Neural progenitor cell (in vitro differentiated cells): ENCODE data around the gene OR52E1. TPM values are rescaled to one million over a fixed set of nuclear protein-coding genes. Genes with fewer than 3 reads are reported as not detected.

Experiments
- DNase-seq: peaks from one replicate; pipeline ENCODE4 v3.0.0-alpha.2; 2016; ENCODE audit warnings: low spot score
- H2AFZ ChIP-seq: fragments of 200-600 bp; sonication (generic); replicated peaks from 2 replicates; pipeline ENCODE4 v1.6.1; 2016; ENCODE audit warnings: antibody characterized with exemption
- H3F3A ChIP-seq: fragments of 200-600 bp; sonication (generic); 2 replicates; pipeline ENCODE4 v1.6.1; 2016; ENCODE audit warnings: antibody characterized with exemption, low read depth
- H3K27ac ChIP-seq: fragments of 200-600 bp; sonication (generic); 2 replicates; pipeline ENCODE4 v1.5.1; 2016; ENCODE audit warnings: mild to moderate bottlenecking
- H3K27me3 ChIP-seq: fragments of 200-600 bp; sonication (generic); 2 replicates; pipeline ENCODE4 v1.6.1; 2016; ENCODE audit warnings: mild to moderate bottlenecking, moderate library complexity
- H3K36me3 ChIP-seq: fragments of 200-600 bp; sonication (generic); 2 replicates; pipeline ENCODE4 v1.5.1; 2016
- H3K4me1 ChIP-seq: fragments of 200-600 bp; sonication (generic); 2 replicates; pipeline ENCODE4 v1.6.1; 2016; ENCODE audit warnings: mixed run types
- H3K4me2 ChIP-seq: fragments of 200-600 bp; sonication (generic); 2 replicates; pipeline ENCODE4 v1.6.1; 2016
- H3K4me3 ChIP-seq: fragments of 200-600 bp; sonication (generic); 2 replicates; pipeline ENCODE4 v1.5.1; 2016
- H3K79me2 ChIP-seq: fragments of 200-600 bp; sonication (generic); 2 replicates; pipeline ENCODE4 v1.6.1; 2016; ENCODE audit warnings: low read depth
- H3K9ac ChIP-seq: fragments of 200-600 bp; sonication (generic); 2 replicates; pipeline ENCODE4 v1.6.1; 2016
- H3K9me3 ChIP-seq: fragments of 200-600 bp; sonication (generic); 2 replicates; pipeline ENCODE4 v1.5.1; 2016; ENCODE audit warnings: low read depth
- H4K20me1 ChIP-seq: fragments of 200-600 bp; sonication (generic); 2 replicates; pipeline ENCODE4 v1.6.1; 2016; ENCODE audit warnings: low read depth
- H3K27ac Mint-ChIP-seq: 3 replicates; pipeline ENCODE4 v1.8.0; 2021; ENCODE audit warnings: mixed read lengths
- H3K27me3 Mint-ChIP-seq: 2 replicates; pipeline ENCODE4 v1.8.0; 2022; ENCODE audit warnings: low read depth, mild to moderate bottlenecking, inconsistent platforms, moderate library complexity, mixed read lengths; ENCODE audit not compliant: insufficient read depth
- H3K36me3 Mint-ChIP-seq: 3 replicates; pipeline ENCODE4 v1.8.0; 2021; ENCODE audit warnings: mixed read lengths
- H3K4me1 Mint-ChIP-seq: 3 replicates; pipeline ENCODE4 v1.8.0; 2021; ENCODE audit warnings: mixed read lengths
- H3K4me3 Mint-ChIP-seq: 3 replicates; pipeline ENCODE4 v1.8.0; 2021; ENCODE audit warnings: mild to moderate bottlenecking, moderate library complexity, mixed read lengths
- H3K9me3 Mint-ChIP-seq: 3 replicates; pipeline ENCODE4 v1.8.0; 2020; ENCODE audit warnings: mixed read lengths
- CTCF ChIP-seq: fragments of 200-600 bp; sonication (generic); IDR thresholded peaks from 2 replicates; pipeline ENCODE4 v1.5.1; 2017; ENCODE audit warnings: antibody characterized with exemption, mild to moderate bottlenecking
- EZH2 ChIP-seq: fragments of 200-600 bp; sonication (generic); IDR thresholded peaks from 2 replicates; pipeline ENCODE4 v1.6.1; 2017; ENCODE audit warnings: antibody characterized with exemption, mild to moderate bottlenecking, moderate library complexity
- EZH2phosphoT487 ChIP-seq: fragments of 200-600 bp; sonication (generic); IDR thresholded peaks from 2 replicates; pipeline ENCODE4 v1.6.1; 2017; ENCODE audit warnings: antibody characterized with exemption
- total RNA-seq: library from RNA; depleted of rRNA; stranded (reverse); fragments of >200 nt; gene quantifications from 2 replicates; pipeline ENCODE4 v1.2.3, GENCODE V29; 2015; ENCODE audit warnings: low replicate concordance

The OR52E1 gene
- total RNA-seq, 1 donor from 2014 or later, result not detected

GRCh38 chr11:5065027-5065426 is 4.3 kb upstream of the OR52E1 start:
- no peaks in the 10 kb centered on the region for H3K27me3 Mint-ChIP-seq
- no peak overlapping the region for H3K4me3 Mint-ChIP-seq
- no peak overlapping the region for H2AFZ ChIP-seq
- no peak overlapping the region for H3K9ac ChIP-seq
- H3K27ac ChIP-seq, result no peak overlapping the region
- no peaks in the 10 kb centered on the region for H3K27me3 ChIP-seq
- no peak overlapping the region for H3K4me2 ChIP-seq
- no peak for DNase-seq
- H3K27ac Mint-ChIP-seq, result no peak overlapping the region
- no peaks in the 10 kb centered on the region for H3K9me3 ChIP-seq
- H3K36me3 ChIP-seq, result no peaks in the 10 kb centered on the region
- no peaks in the 10 kb centered on the region for H3K36me3 Mint-ChIP-seq
- H3K4me1 Mint-ChIP-seq, result no peaks in the 10 kb centered on the region
- TF ChIP-seq CTCF (no peak), EZH2phosphoT487 (no peak), EZH2 (no peak)
- H3K79me2 ChIP-seq, result no peaks in the 10 kb centered on the region
- no peaks in the 10 kb centered on the region for H3K4me1 ChIP-seq
- no peak overlapping the region for H3K4me3 ChIP-seq
- no peaks in the 10 kb centered on the region for H3F3A ChIP-seq
- no peaks in the 10 kb centered on the region for H3K9me3 Mint-ChIP-seq
- H4K20me1 ChIP-seq, result no peaks in the 10 kb centered on the region

- DNase-seq, result no peak
- H3K27me3 Mint-ChIP-seq, result no peaks in the 10 kb centered on the region
Measured at GRCh38 chr11:5071799-5072198, 2.4 kb downstream of the OR52E1 start.

GRCh38 chr11:5081405-5081804 is 12.0 kb downstream of the OR52E1 start:
- H3K27me3 Mint-ChIP-seq, result no peaks in the 10 kb centered on the region
- H3K27ac Mint-ChIP-seq, result no peak overlapping the region
- Histone ChIP-seq H3K4me1 (no peaks in the 10 kb centered on the region), H3K27ac (no peak overlapping the region), H3F3A (no peaks in the 10 kb centered on the region), H3K9ac (no peak overlapping the region), H3K79me2 (no peaks in the 10 kb centered on the region), H2AFZ (no peak overlapping the region), H3K4me3 (no peak overlapping the region), H3K36me3 (no peaks in the 10 kb centered on the region), H3K9me3 (no peaks in the 10 kb centered on the region), H3K27me3 (peaks cover 4% of the 10 kb centered on the region), H3K4me2 (no peak overlapping the region), H4K20me1 (no peaks in the 10 kb centered on the region)
- H3K36me3 Mint-ChIP-seq, result no peaks in the 10 kb centered on the region
- DNase-seq, result no peak
- H3K9me3 Mint-ChIP-seq, result no peaks in the 10 kb centered on the region
- H3K4me1 Mint-ChIP-seq, result no peaks in the 10 kb centered on the region
- no peak overlapping the region for H3K4me3 Mint-ChIP-seq
- TF ChIP-seq CTCF (no peak), EZH2 (no peak), EZH2phosphoT487 (no peak)

More at GRCh38 chr11:5071799-5072198, 2.4 kb downstream of the OR52E1 start:
- H3K36me3 Mint-ChIP-seq, result no peaks in the 10 kb centered on the region
- H3F3A ChIP-seq, result no peaks in the 10 kb centered on the region
- no peak overlapping the region for H3K4me2 ChIP-seq
- H4K20me1 ChIP-seq, result no peaks in the 10 kb centered on the region
- H3K4me3 ChIP-seq, result no peak overlapping the region
- no peak for TF ChIP-seq CTCF
- no peak for TF ChIP-seq EZH2
- no peak for TF ChIP-seq EZH2phosphoT487
- no peaks in the 10 kb centered on the region for H3K4me1 ChIP-seq
- no peaks in the 10 kb centered on the region for H3K79me2 ChIP-seq
- no peaks in the 10 kb centered on the region for H3K9me3 ChIP-seq
- no peaks in the 10 kb centered on the region for H3K36me3 ChIP-seq
- H3K27ac Mint-ChIP-seq, result no peak overlapping the region
- no peak overlapping the region for H3K27ac ChIP-seq
- no peak overlapping the region for H3K4me3 Mint-ChIP-seq
- H3K4me1 Mint-ChIP-seq, result peaks cover 4% of the 10 kb centered on the region
- no peaks in the 10 kb centered on the region for H3K27me3 ChIP-seq
- no peak overlapping the region for H3K9ac ChIP-seq
- H2AFZ ChIP-seq, result no peak overlapping the region
- H3K9me3 Mint-ChIP-seq, result no peaks in the 10 kb centered on the region

- Histone ChIP-seq H4K20me1 (no peaks in the 10 kb centered on the region), H3K4me2 (no peak overlapping the region), H3K27me3 (peaks cover 4% of the 10 kb centered on the region), H2AFZ (no peak overlapping the region), H3K79me2 (no peaks in the 10 kb centered on the region), H3K9me3 (no peaks in the 10 kb centered on the region), H3K4me3 (no peak overlapping the region), H3K36me3 (no peaks in the 10 kb centered on the region), H3K9ac (no peak overlapping the region), H3F3A (no peaks in the 10 kb centered on the region), H3K27ac (no peak overlapping the region), H3K4me1 (no peaks in the 10 kb centered on the region)
- TF ChIP-seq EZH2 (no peak), CTCF (no peak), EZH2phosphoT487 (no peak)
- no peak for DNase-seq
- H3K27ac Mint-ChIP-seq, result no peak overlapping the region
- no peaks in the 10 kb centered on the region for H3K27me3 Mint-ChIP-seq
- H3K4me3 Mint-ChIP-seq, result no peak overlapping the region
- no peaks in the 10 kb centered on the region for H3K9me3 Mint-ChIP-seq
- no peaks in the 10 kb centered on the region for H3K4me1 Mint-ChIP-seq
- H3K36me3 Mint-ChIP-seq, result no peaks in the 10 kb centered on the region
Measured at GRCh38 chr11:5083602-5084001, 14.2 kb downstream of the OR52E1 start.
